GM23338 (cell line): Measurements from ENCODE around the gene PSMD12.

Experiments
- CREB1 ChIP-seq: fragments of 250-450 bp; sonication (Bioruptor Pico); IDR thresholded peaks from 2 replicates; pipeline ENCODE4 v1.5.0; 2020; ENCODE audit warnings: low read depth, mild to moderate bottlenecking, moderate library complexity
- CTCF ChIP-seq, 2 experiments: fragments of 200-600 bp in 1 of 2; sonication (generic) in 1 of 2; conservative IDR thresholded peaks; 2 replicates each; pipeline versions ENCODE4 v1.5.1 to v1.6.1; 2016 to 2017; ENCODE audit warnings: antibody characterized with exemption in 2 of 2, low read depth in 2 of 2, mild to moderate bottlenecking in 2 of 2, moderate library complexity in 1 of 2
- EZH2 ChIP-seq: fragments of 200-600 bp; sonication (generic); IDR thresholded peaks from one replicate; pipeline ENCODE4 v1.8.0; 2017; ENCODE audit warnings: antibody characterized with exemption, mild to moderate bottlenecking, low read depth; ENCODE audit not compliant: unreplicated experiment
- EZH2phosphoT487 ChIP-seq: fragments of 200-600 bp; sonication (generic); IDR thresholded peaks from one replicate; pipeline ENCODE4 v1.8.1; 2018; ENCODE audit warnings: antibody characterized with exemption; ENCODE audit not compliant: unreplicated experiment
- JUNB ChIP-seq: IDR thresholded peaks from one replicate; pipeline ENCODE4 v1.6.1; 2016; ENCODE audit warnings: antibody characterized with exemption; ENCODE audit not compliant: unreplicated experiment
- NANOG ChIP-seq: IDR thresholded peaks from 2 replicates; pipeline ENCODE4 v1.6.1; 2016; ENCODE audit warnings: antibody characterized with exemption, borderline replicate concordance
- POLR2AphosphoS5 ChIP-seq: IDR thresholded peaks from 2 replicates; pipeline ENCODE4 v1.6.1; 2016; ENCODE audit warnings: antibody characterized with exemption, low read depth
- REST ChIP-seq: IDR thresholded peaks from one replicate; pipeline ENCODE4 v1.6.1; 2018; ENCODE audit warnings: antibody characterized with exemption; ENCODE audit not compliant: unreplicated experiment
- ZNF331 ChIP-seq: fragments of 250-450 bp; sonication (Bioruptor Pico); IDR thresholded peaks from 2 replicates; pipeline ENCODE4 v1.5.0; 2020; ENCODE audit warnings: low read depth, mild to moderate bottlenecking, moderate library complexity

GRCh38 chr17:67328026-67328425, 38.4 kb downstream of the PSMD12 start:
- TF ChIP-seq CTCF (conservative IDR thresholded peaks at IDR 0.05; ENCODE audit: low read depth in 2 of 2) (no peak), POLR2AphosphoS5 (no peak), REST (no peak), EZH2 (no peak), NANOG (no peak), CREB1 (CRISPR knock-in tag) (no peak), EZH2phosphoT487 (no peak), ZNF331 (CRISPR knock-in tag) (no peak), JUNB (no peak)
